Hypothalamus (tissue), 51 donors: ENCODE data around the gene KLF6.

ENCODE experiments used
- DNase-seq, 51 donors: peaks; one replicate each; lab custom pipeline; 2025; lab: John Stamatoyannopoulos, UW

KLF6 gene

GRCh38 chr10:3776796-3777571 is 8.0 kb downstream of the KLF6 start:
- DNase-seq = no peak

DNA sequence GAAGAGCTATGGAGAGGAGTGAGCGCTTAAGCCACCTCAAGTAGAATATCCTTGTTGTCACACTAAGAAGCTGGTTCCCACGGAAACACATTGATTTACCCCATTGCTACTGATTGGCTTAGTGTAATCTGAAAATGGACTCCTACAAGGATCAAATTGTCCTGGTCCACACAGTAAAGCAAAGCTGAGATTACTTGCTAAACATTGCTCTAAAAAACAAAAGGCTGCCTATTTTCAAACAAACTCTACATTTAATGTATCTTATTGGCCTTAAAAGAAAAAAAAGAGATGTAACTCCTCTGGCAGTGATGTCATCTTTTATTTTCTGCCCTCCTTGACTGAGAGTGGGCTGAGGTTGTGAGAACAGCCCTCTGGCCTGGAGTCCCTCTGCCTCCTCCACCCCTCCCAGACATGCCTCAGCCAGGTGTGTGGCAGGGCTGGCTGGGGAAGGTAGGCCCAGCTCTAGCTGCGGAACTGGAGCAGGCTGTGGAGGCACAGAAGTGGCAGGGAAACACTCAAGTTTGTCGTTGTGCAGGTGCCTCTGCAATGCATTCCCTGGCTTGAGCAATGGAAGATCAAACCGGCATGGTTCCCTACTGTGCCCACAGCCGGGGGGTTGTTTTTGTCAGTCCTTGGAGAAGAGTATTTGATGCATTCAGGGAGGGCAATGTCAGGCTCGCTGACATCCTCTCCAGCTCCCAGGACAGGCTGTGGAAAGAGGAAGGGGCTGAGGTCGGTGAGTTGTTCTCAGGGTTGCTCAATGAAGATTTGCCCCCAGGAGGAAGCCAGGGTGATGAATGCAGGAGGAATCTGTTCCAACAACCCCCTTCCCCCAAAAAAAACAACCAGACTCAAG is 9.1 kb downstream of the KLF6 start:
- peak in 3 of 51 donors; percentile 13 to 42 (median 24) for DNase-seq

- DNase-seq = peak in 1 of 51 donors; percentile 55
Observed at GRCh38 chr10:3774814-3775695, 10.0 kb downstream of the KLF6 start.

DNA sequence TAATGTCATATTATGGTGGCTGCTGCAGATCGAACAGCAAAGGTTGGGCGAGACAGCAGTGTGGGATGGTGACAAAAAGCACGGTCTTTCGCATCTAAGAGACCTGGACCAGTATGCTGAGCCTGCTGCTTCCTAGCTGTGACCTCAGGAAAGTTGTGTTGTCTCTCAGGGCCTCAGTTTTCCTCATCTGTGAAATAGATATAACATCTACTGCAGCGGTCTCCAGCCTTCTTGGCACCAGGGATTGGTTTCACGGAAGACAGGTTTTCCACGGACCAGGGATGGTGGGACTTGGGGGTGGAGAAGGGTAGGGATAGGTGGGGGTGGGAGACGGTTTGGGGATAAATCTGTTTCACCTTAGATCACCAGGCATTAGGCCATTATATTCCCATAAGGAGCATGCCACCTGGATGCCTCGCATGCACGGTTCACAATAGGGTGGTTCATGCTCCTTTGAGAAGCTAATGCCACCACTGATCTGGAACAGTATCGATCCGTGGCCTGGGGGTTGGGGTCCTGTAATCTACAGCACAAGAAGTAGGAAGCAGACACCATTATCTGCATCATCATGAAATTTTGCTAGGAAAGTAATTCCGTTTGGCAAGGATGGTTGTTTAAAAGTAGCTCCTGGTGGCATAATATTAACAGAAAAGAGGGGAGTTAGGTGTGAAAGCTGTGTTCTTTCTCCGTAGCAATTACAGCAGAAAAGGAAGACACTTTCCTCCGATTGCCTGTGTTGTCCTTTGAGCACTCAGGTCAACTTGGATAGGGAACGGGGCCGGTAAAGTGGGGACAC is 10.8 kb downstream of the KLF6 start:
- DNase-seq = no peak

DNA sequence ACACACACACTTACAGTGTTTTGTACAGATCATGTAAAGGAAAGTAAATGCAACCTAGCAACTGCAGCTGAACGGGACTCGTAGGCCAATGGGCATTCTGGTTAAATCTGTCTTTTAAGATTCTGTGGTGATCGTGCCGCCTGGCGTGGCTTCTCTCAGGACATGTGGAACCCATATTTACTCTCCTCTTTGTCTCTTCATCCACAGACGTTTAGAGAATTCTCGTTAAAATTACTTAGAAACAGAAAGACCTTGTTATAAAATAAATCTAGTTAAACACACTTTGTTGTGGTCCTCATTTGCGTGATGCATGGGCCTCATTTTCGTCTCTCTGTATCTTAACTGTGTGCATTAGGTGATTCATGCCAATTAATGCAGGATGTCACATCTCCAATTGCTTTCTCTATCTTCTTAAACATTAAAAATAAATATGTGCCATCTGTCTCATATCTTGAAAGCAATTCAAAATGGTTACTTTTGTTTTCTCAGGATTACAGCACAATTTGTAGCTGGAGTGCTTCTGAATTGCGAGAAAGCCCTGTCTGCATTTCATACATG is 11.5 kb downstream of the KLF6 start:
- no peak for DNase-seq

DNA sequence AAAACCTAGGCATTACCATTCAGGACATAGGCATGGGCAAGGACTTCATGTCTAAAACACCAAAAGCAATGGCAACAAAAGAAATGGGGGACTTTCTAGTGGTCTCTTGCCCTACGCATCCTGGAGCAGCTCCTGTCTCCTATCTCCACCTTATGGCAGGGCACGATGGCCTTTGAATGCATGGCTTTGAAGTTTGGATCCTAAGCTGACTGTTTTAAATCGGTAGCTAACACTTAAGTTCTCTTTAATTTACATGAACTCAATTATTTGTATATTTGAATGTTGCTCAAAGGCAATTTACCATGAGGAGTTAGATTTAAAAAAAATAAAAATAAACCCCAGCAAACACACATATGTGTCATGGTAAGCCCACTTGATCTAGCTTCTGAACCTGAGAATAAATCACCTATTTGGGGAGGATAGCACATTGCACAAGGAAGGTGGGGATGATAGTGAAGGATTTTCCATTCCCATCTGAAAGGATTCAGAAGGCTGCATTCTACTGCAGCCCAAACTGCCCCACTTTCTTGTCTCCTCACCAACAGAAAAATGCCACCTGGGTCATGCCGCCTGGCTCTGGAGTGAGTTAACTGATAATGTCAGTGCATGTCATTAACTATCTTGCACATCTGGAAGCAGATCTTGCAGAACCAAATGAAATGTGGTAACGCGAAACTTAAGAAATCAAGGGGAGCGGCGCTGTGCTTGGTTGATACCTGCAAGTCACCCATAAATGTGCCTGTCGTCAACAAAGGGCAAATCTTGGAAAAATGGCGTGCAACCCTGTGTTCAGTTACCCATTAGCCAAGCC is 12.4 kb downstream of the KLF6 start:
- no peak for DNase-seq

DNA sequence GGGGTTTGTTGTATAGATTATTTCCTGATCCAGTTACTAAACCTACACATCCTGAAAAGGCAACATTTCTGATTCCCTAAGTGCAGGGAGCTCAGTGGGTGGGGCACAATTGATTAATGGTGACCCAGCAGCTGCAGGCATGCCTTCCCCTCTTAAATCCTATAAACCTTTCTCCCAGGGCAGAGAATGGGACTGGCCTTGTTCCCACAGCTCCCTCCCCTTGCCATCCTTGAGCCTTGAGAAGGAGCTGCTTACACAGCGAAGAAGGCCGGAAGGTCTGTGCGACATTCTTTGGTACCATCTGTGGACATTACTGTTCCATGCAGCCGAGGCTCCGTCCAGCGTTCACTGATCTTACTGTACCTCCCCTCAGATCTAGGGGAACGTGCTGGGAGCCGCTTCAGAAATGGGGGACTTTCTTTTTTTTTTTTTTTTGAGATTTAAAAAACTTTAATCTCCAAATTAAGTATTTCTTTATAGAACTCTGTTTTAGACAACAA is 14.3 kb downstream of the KLF6 start:
- DNase-seq = no peak

DNA sequence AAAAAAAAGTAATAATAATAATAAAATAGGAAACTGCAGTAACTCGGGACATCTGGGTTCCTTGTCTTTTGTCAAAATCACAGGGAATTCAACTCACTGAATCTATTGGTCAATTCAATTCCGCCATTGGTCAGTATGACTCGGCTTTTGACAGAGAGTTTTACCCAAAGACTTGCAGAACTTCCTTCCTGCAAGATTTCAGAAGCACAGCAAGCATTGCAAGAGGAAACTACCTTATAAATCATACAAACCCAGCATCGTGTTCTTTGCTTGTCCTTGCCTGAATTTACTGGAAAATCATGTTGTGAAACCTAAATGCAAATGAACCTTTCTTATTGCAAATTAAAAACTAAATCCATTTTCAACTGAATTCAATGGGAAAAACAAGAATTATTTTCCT is 15.5 kb downstream of the KLF6 start:
- no peak for DNase-seq

DNA sequence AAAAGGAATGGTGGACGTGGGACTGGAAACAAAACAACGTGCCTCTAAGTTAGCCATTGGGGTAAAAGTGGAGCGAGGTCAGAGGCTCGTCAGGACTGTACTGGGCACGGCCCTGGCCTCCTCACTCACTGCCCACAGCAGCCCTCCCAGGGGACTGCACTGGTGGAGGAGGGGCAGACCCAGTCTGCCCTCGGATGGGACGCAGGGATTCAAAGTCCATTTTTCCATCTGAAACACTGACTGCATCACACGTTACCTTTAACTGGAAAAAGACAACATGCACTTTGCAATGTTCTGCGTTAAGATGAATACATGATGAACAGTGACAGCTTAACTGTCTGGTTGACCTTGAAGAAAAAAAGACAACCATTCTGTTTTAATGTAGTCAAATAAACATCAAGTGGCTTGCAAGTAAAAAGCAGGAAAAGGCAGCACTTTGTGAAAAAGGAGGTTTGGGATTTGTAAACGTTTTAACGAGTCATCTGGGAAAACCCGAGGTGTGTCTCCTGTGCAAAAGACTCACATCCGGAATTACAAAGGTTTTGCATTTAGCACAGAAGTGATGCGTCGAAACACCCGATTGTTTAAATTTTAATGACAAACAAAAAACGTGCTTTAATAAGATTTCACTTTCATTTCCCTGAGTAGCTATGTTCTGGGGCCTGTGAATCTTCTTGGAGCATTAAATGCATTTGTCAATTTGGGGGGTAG is 18.8 kb downstream of the KLF6 start:
- no peak for DNase-seq

DNA sequence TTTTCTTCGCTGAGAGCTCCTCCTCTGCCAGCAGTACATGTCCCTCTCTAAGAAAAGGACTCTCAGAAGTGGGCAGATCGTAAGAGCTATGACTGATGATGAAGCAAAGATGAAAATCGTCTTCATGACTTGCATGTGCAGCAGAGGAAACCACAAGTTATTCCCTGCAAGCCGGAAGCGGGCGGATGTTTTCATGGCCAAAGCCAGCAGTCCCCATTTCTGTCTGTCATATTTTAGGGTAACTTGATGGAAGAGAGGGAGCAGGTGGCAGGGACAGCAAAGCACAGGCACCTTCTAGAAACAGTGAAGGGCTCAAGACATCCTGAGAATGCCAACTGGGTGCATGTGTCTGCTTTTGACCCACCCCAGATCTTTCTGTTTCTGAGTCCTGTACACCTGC is 19.9 kb downstream of the KLF6 start:
- DNase-seq = no peak

DNA sequence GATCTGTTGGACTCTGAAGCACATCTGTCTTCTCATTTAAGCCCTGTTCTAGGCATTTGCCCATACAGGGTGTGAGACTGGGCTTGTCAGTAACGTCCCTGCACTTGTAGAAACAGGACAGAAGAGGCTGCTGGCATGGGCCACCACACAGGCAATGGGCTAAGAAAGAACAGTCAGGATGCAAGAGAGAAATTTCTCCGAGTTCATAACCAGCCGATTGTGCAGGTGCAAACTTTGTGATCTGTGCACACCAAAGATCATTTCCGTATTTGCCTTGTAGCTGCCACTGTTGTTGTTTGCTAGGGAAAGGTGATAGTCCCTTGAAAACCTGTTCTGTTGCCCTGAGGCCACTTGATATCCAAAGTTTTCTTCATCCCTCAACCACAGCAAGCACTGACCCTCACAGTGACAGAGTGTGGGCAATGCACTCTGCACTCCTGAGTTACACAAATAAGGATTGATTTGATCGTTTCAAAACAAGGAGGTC is 20.3 kb downstream of the KLF6 start:
- DNase-seq = no peak

GRCh38 chr10:3763852-3764625 is 21.0 kb downstream of the KLF6 start:
- no peak for DNase-seq

DNA sequence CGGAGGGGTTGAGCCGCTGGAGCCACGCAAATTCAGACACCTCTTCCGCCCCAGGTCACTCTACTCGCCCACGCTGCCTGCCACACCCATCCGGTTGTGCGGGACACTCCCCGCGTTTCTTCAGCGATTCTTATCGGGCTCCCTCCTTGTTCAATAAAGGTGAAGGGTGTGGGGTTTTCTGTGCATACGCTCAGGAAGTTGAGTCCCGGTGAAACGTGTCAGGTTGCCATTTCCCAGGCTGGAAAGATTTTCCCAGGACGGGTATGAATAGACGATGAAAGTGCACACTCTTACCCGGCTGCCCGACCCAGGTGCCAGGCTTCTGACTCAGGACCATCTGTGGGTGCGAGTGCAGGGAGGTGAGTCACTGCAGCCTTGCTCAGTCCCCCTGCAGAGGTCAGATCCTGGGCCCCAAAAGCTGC is 22.0 kb downstream of the KLF6 start:
- no peak for DNase-seq

- DNase-seq = no peak
Observed at GRCh38 chr10:3762309-3762708, 22.7 kb downstream of the KLF6 start.

DNA sequence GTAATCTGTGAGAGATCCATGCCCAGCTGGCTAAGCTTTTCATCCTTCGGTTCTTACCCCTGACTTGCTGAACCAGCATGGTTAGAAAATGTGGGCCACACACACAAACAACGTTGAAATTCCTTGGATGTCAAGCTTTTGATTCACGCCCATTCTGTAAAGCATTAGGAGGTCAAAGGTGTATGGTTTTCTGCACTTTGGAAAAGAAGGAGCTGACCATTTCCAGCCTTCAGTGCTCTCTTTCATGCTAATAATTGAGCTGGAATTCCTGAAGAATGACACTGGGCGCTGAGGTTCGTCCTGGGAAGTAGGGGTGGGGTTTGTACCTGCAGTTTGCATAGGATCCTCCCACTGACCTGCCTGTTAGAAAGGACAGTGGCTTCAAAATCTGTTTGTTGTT is 23.1 kb downstream of the KLF6 start:
- no peak for DNase-seq

DNA sequence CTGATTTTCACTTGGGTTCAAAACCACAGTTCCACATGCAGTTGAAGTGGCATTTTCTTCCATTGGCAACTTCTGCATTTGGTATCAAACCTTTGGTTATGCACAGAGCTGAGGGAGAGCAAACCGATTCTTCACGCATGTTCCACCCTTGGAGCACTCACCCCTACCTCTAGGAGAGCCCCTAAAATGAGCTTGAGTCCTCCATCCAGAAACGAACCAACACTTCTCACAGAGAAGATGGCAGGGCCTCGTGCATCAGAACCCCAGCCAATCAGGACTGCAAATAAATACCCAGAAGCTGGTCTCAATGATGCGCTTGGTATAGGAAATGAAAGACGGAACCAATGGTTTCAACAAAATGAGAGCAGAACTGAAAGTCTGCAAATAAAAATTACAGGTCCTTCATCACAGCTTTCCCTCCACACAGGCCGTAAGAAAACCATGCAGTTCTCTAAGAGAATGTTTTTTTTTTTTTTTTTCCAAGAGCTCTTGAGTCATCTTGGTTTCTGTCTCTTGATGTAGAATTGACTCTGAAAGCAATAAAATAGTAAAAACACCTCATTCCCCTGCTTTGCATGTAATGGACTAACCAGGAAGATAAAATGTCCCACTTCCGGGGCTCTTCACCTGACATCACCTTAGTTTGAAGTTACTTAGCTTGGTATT is 23.9 kb downstream of the KLF6 start:
- no peak for DNase-seq

GRCh38 chr10:3760083-3760482 is 24.9 kb downstream of the KLF6 start:
- DNase-seq = no peak
